HUES6 (cell line): Measurements from ENCODE around the gene RTN4.

ENCODE experiments used
- H3K27ac ChIP-seq: 2 replicates; pipeline ENCODE4 v1.7.0; 2013; ENCODE audit warnings: low read depth, mild to moderate bottlenecking, low read length, inconsistent platforms
- H3K27me3 ChIP-seq: 2 replicates; pipeline ENCODE4 v1.6.1; 2013; ENCODE audit warnings: low read length; ENCODE audit not compliant: control insufficient read depth, insufficient read depth
- H3K36me3 ChIP-seq: 2 replicates; pipeline ENCODE4 v1.6.1; 2013; ENCODE audit warnings: low read length; ENCODE audit not compliant: control insufficient read depth, insufficient read depth
- H3K4me1 ChIP-seq: 2 replicates; pipeline ENCODE4 v1.6.1; 2013; ENCODE audit warnings: low read length; ENCODE audit not compliant: control insufficient read depth, insufficient read depth
- H3K4me3 ChIP-seq: 2 replicates; pipeline ENCODE4 v1.5.1; 2013; ENCODE audit warnings: low read depth, low read length
- H3K9ac ChIP-seq: one replicate; pipeline ENCODE4 v1.6.1; 2013; ENCODE audit warnings: mild to moderate bottlenecking, low read length
- H3K9me3 ChIP-seq: 2 replicates; pipeline ENCODE4 v1.6.1; 2013; ENCODE audit warnings: low read depth, low read length; ENCODE audit not compliant: control insufficient read depth, insufficient read depth

The RTN4 gene

DNA sequence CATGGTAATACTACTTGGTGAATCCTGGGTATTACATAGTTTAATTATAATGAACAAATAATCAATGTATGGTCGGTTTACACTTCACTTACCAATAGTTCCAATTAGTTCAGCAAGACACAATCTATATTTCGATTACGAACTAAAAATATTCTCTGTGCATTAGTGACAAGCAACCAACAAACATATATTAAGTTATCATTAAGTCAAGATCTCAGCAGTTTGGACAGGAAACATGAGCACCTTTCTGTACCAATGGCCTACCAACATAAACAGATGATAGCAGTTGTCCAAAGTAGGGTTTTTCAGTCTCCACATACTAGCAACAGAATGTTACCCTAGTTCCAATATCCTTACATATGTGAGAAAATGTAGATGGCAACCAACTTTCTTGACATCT, 32.8 kb downstream of the RTN4 start:
- H3K4me3 ChIP-seq, result no peak overlapping the region
- no peak overlapping the region; the same call in 1 of the 2 replicates for H3K27ac ChIP-seq
- H3K27me3 ChIP-seq, result no peaks in the 10 kb centered on the region
- H3K4me1 ChIP-seq, result peaks cover 58% of the 10 kb centered on the region
- peaks cover 14% of the 10 kb centered on the region; the same call in 1 of the 2 replicates for H3K36me3 ChIP-seq
- no peaks in the 10 kb centered on the region for H3K9me3 ChIP-seq
- H3K9ac ChIP-seq, result no peak overlapping the region

DNA sequence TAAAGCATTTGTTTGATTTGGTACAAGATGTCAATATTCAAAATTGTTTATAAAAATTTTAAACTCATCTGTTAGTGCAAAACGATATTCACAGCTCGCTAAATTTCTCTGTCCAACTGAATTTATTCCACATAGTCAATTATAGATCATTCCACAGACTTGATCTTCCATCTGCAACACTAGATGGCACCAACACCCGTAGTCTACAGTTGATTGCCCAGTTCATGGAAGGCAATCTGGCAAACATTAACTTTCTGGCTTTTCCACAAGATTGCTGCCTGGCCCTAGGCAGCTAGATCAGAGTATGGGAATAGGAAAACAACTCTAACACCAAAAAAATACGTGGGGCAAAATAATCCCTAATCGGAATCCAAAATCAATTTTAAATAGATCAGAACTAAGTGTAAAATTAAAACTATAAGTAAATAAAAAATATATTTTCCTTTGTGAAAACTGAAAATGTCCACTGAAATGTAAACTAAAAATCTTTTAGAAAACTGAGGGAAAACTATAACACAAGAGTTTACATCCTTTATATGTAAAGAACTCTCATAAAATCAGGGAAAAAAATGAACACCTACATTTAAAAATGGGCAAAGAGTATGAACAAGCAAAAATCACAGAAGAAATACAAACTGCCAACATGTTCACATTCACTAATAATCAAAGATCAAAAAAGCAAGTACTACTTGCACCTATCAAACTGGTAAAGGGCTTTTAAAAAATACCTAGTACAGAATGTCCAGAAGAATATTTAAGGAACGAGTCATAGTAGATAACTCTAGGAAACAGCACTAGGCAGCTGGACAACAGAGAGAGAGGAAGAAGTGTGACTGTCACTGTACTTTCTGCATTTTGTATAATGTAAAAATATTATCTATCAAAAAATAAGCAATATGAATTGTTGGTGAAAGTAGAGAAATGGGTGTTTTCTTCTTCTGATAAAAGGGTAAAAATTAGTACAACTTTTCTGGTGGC, 35.0 kb downstream of the RTN4 start:
- Histone ChIP-seq H3K4me1 (peaks cover 62% of the 10 kb centered on the region), H3K36me3 (peaks cover 14% of the 10 kb centered on the region; the same call in 1 of the 2 replicates), H3K9ac (no peak overlapping the region), H3K9me3 (no peaks in the 10 kb centered on the region), H3K27ac (no peak overlapping the region), H3K4me3 (no peak overlapping the region), H3K27me3 (no peaks in the 10 kb centered on the region)

DNA sequence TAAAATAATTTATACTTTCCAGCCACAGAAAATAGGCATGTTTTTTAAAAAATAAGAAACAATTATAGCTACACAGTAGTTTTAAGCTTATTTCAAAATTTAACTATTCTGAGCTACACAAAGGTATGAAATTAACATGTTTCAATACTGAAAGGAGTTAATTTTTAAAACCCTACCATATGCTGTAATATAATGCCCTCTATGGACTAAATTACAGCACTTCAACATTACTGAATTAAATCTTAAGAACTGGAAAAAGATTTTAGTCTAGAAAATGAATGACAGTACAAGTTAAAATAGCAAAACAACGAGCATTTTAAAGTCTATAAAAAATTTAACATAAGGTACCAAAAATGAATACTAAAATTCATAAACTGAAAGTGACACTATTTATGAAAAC, 36.3 kb downstream of the RTN4 start:
- Histone ChIP-seq H3K9me3 (no peaks in the 10 kb centered on the region), H3K27ac (no peak overlapping the region), H3K36me3 (peaks cover 8% of the 10 kb centered on the region; the same call in 1 of the 2 replicates), H3K4me3 (no peak overlapping the region), H3K27me3 (no peaks in the 10 kb centered on the region), H3K4me1 (peaks cover 58% of the 10 kb centered on the region), H3K9ac (no peak overlapping the region)

DNA sequence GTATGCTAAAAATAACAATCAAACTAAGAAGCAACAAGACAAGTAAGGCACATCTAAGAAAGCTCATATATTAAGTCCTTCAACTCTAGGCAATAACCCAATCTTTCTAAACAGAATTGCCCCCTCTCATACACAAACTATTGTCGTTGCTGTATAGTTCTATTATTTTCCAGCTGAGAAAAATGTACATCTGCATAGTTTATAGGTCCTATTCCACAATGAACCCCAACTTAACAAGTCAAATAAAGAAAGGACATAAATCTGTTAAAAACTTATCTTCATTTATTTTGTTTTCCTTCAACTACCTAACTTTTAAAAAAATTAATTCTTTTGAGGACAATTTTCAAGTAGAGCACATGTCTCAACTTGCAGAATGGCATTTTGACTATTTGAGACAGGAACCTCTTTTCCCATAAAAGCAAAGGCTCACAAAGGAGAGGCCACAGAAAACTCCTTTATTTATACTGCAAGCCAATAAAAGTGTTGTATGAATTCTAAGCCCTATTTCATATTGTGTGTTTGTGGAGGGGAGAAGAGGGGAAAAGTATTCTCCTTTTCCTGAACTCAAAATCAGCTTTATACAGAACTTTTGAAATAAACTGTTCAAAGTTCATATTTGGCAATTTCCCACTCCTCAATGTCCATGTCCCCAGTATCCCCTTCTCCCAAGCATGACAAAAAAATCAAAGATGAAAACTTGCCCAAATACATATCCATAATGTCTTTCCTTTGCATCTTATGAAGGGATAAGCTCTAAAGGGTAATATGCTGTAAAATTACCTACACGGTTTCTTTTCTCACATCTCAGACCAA, 37.4 kb downstream of the RTN4 start:
- H3K27me3 ChIP-seq, result no peaks in the 10 kb centered on the region
- H3K27ac ChIP-seq, result no peak overlapping the region
- H3K9me3 ChIP-seq, result no peaks in the 10 kb centered on the region
- H3K4me1 ChIP-seq, result peaks cover 53% of the 10 kb centered on the region
- peaks cover 4% of the 10 kb centered on the region; the same call in 1 of the 2 replicates for H3K36me3 ChIP-seq
- no peak overlapping the region for H3K9ac ChIP-seq
- no peak overlapping the region for H3K4me3 ChIP-seq

DNA sequence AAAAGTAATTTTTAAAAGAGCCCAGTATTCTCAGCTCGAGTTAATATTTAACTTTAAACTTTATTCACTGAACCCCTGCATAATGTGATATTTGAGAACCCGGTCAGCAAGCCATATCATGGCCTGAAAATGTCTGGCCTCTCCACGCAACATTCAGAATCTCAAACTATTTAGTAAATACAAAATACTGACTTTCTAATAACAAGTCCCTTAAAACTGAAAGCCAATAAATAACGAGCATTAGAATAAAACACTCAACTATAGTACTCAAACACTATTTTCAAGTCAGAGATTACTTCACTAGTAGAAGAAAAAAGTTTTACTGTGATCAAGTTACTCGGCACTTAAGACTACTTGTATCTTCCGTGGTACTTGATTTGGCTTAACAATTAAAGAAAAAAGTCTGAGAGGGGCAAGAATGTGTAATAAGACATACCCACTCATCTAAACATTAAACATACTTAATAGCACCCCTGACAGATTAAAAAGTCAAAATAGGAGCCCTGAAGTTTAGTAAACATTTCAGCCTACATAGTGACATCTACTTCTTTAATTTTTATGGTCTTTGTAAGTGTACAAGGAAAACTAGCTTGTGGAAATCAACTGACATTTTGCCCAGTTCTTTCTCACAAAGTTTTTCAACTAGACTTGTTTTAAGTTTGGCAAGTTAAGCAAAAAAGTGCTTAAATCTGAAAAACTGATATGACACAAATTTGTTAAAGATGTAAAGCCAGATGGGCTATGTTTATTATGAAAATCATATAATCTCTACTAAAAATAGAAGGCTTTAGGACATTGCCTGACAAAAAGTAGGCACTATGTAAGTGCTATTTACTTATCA, 38.2 kb downstream of the RTN4 start:
- H3K27ac ChIP-seq, result peak overlapping the region; percentile 9; the same call in 1 of the 2 replicates
- H3K9me3 ChIP-seq, result no peaks in the 10 kb centered on the region
- no peak overlapping the region for H3K9ac ChIP-seq
- peaks cover 55% of the 10 kb centered on the region for H3K4me1 ChIP-seq
- H3K4me3 ChIP-seq, result no peak overlapping the region
- no peaks in the 10 kb centered on the region for H3K36me3 ChIP-seq
- no peaks in the 10 kb centered on the region for H3K27me3 ChIP-seq

DNA sequence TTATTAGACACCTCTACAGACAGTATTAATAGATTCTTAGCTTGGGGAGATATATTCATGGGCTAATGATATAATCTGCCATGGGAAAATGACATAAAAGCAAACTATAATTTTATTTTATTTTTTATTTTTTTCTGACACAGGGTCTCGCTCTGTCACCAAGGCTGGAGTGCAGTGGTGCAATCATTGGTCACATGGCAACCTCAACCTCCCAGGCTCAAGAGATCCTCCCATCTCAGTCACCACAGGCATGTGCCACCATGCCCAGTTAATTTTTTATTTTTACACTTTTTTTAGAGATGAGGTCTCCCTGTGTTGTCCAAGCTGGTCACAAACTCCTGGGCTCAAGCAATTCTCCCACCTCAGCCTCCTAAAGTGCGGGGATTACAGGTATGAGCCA, 39.3 kb downstream of the RTN4 start:
- Histone ChIP-seq H3K4me3 (no peak overlapping the region), H3K9me3 (no peaks in the 10 kb centered on the region), H3K36me3 (no peaks in the 10 kb centered on the region), H3K4me1 (peaks cover 61% of the 10 kb centered on the region), H3K27me3 (no peaks in the 10 kb centered on the region), H3K9ac (no peak overlapping the region), H3K27ac (no peak overlapping the region)

DNA sequence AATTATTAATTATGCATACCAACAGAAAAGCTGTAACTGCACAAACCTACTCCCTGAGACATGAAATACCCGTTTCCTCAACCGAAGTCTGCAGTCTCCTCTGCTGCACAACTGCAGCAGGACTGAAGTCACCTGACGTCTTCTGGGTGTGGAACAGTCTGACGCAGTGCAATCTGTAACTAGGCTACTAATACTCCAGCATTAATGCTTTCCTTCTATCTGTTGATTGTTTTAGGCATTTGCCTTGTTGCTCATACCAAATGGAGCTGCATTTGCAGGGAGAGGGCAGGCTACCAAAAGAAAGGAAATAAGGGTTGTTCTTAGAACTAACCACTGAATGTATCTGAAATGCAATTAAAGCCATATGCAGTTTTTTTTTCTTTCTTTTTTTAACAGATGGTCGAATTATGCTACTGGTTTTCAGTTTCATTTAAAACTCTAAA, 40.1 kb downstream of the RTN4 start:
- no peaks in the 10 kb centered on the region for H3K27me3 ChIP-seq
- no peak overlapping the region for H3K27ac ChIP-seq
- H3K36me3 ChIP-seq, result no peaks in the 10 kb centered on the region
- H3K4me1 ChIP-seq, result peaks cover 66% of the 10 kb centered on the region
- no peak overlapping the region for H3K4me3 ChIP-seq
- no peaks in the 10 kb centered on the region for H3K9me3 ChIP-seq
- H3K9ac ChIP-seq, result no peak overlapping the region

DNA sequence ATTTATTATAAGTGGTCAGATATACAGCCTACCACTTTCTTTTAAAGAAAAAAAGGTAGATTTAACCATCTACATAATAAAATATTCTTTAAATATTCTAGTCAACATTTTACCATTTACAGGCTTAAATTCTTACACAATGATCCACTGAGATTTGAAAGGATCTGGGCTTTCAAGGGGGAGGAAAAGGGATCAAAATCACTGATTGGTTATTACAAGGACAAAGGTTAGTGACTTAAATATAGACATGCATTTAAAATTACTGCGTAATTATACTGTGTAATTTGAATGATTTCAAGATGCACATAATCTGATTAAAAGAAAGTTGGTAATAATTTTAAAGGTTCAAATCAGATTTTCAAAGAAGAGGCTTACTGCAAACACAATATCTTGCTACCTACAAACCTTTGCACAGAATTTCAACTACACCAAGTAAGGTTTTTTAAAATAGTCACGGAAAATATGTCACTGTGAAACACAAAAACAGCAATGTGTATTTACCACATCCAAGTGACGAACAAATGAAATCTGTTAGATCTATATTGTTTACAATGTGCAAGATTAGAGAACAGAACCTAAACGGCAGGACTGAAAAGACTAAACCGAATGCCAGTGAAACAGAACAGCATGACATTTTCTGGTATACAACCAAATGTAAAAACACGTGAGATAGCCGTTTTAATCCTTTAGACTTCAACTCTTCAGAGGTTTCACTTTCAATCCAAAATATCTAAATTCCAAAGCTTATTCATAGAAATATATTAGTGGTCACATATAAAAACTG, 40.8 kb downstream of the RTN4 start:
- H3K36me3 ChIP-seq, result no peaks in the 10 kb centered on the region
- H3K9ac ChIP-seq, result no peak overlapping the region
- no peaks in the 10 kb centered on the region for H3K9me3 ChIP-seq
- H3K27me3 ChIP-seq, result no peaks in the 10 kb centered on the region
- no peak overlapping the region for H3K4me3 ChIP-seq
- no peak overlapping the region for H3K27ac ChIP-seq
- peaks cover 66% of the 10 kb centered on the region for H3K4me1 ChIP-seq

DNA sequence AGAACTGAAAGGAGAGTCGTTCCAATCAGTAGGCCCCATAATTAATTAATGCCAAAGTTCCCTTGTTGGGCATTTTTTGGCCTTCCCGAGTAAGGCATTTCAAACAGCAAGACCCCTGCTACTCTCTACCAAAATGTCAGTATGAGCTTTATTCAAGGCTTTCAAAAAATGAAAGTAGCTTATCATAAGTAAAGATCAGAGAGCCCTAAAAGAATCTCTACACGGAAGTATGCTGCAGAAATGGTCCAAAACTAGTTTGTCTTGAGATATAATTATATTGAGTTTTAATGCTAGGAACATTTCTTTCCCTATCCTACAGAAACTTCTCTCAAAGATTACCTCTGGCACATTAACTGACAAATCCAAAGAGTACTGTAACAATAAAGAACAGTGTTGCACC, 43.9 kb downstream of the RTN4 start:
- no peaks in the 10 kb centered on the region for H3K36me3 ChIP-seq
- peaks cover 39% of the 10 kb centered on the region for H3K4me1 ChIP-seq
- no peaks in the 10 kb centered on the region for H3K27me3 ChIP-seq
- H3K4me3 ChIP-seq, result no peak overlapping the region
- H3K27ac ChIP-seq, result no peak overlapping the region
- H3K9me3 ChIP-seq, result no peaks in the 10 kb centered on the region
- H3K9ac ChIP-seq, result no peak overlapping the region
